ENCODE data around the gene ZC3H10.
"Not testable (repeated sequence)": the region's sequence is repeated elsewhere in the genome, so short reads cannot be mapped to it uniquely, and the experiment has no call there.

ZC3H10 gene

GRCh38 chr12:56154818-56155217, 36.8 kb downstream of the ZC3H10 start:
- DNase-seq (ENCODE audit: low read depth): no peak

DNA sequence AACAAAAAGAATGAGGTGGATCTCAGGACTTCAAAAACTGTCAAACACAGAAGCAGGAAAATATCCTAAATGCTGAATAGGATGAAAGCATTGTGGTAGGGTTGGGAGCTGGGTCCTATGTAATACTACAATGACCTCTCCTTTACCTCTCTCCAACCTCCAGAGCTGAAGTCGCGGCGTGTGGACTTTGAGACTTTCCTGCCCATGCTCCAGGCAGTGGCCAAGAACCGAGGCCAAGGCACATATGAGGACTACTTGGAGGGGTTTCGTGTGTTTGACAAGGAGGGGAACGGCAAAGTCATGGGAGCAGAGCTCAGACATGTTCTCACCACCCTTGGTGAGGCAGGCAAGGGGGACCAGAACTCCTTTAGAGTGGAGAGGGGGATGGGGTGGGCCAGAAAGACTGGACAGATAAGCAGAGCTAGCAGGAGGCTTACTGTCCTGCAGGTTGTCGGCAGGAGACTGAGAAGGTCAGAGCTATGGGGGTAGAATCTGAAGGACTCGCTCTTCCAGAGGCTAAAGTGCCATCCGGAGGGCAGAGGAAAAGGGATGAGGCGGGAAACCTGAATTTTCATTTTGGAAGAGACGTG, 37.3 kb downstream of the ZC3H10 start:
- DNase-seq (ENCODE audit: low read depth): no peak

DNA sequence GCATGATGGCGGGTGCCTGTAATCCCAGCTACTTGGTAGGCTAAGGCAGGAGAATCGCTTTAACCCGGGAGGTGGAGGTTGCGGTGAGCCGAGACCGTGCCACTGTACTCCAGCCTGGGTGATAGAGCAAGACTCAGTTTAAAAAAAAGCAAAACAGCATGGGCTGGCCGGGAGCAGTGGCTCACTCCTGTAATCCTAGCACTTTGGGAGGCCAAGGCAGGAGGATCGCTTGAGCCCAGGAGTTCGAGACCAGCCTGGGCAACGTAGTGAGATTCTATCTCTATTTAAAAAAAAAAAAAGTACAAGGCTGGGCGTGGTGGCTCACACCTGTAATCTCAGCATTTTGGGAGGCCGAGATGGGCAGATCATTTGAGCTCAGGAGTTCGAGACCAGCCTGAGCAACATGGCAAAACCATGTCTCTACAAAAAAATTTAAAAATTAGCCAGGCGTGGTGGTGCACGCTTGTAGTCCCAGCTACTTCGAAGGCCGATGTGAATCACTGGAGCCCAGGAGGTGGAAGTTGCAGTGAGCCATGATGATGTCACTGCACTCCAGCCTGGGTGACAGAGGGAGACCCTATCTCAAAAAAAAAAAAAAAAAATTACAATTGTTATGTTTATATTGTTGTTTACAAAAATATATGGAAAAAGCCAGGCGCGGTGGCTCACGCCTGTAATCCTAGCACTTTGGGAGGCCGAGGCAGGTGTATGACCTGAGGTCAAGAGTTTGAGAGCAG, 38.6 kb downstream of the ZC3H10 start:
- DNase-seq (ENCODE audit: low read depth): not testable (repeated sequence)

DNA sequence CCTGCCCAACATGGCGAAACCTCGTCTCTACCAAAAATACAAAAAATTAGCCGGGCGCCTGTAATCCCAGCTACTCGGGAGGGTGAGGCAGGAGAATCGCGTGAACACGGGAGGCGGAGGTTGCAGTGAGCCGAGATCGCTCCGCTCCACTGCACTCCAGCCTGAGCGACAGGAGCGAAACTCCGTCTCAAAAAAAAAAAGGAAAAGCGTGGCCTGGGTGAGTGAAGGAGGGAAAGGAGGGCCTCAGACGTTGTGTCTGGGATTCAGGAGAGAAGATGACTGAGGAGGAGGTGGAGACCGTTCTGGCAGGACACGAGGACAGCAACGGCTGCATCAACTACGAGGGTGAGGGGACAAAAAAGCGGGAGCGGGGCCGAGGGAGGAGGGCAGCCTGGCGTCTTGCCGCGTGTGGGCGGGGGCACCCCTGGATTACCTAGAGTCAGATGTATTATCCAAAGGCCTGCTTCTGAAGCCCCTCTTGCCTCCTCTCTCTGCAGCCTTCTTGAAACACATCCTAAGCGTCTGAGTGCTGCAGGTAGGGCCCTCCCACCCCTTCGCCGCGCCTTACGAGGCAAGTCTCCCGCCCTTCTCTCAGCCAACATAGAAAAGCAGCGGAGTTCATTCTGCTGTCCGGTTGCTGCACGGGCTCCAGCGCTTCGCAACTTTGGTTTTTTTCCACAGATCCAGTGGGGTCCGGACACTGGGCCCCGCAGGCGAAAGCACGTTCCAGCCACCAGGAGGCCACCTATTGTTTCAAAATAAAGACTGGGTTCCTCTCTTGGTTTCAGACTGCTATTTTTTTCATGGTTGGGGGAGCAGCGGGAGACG, 39.3 kb downstream of the ZC3H10 start:
- peak; percentile 84 for DNase-seq (ENCODE audit: low read depth)

- peak; percentile 98 for DNase-seq (ENCODE audit: low read depth)
These were observed 40.2 kb downstream of the ZC3H10 start, which contains the start of gene MYL6 for GRCh38 chr12:56158029-56158925. Gene MYL6, plus strand, starts transcription at chr12:56158359. Its CDS starts 43 bp downstream, at chr12:56158402.

DNA sequence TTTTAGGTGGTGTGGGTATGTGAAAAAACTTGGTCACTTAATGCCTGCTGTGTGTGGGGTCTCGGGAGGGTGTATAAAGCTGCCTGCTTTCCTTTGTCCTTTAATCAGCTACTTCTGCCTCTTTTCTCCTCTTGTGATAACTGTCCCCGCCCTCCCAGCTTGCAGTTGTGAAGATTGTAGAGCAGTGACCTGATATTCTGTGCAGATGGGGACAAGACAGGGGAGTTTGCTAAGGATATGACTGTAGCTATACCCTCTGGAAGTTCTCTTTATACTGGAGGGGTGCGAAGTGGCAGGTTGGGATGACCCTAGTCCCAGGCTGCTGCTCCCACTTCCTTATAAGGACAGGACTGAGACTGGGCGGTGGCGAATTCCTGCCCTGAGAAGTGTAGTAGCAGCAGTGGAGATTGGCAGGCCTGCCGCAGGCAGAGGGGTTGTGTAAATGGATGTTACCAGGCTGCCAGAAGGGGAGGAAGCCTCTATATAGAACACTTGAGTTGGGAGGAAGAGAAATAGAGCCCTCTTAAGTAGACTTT, 40.9 kb downstream of the ZC3H10 start:
- peak; percentile 73 for DNase-seq (ENCODE audit: low read depth)

- no peak for DNase-seq (ENCODE audit: low read depth)
These were observed 41.6 kb downstream of the ZC3H10 start for GRCh38 chr12:56159482-56160192.

- peak; percentile 54 for DNase-seq (ENCODE audit: low read depth)
These were observed 42.2 kb downstream of the ZC3H10 start for GRCh38 chr12:56160193-56160763.

GRCh38 chr12:56160894-56161689, 43.0 kb downstream of the ZC3H10 start:
- no peak for DNase-seq (ENCODE audit: low read depth)

DNA sequence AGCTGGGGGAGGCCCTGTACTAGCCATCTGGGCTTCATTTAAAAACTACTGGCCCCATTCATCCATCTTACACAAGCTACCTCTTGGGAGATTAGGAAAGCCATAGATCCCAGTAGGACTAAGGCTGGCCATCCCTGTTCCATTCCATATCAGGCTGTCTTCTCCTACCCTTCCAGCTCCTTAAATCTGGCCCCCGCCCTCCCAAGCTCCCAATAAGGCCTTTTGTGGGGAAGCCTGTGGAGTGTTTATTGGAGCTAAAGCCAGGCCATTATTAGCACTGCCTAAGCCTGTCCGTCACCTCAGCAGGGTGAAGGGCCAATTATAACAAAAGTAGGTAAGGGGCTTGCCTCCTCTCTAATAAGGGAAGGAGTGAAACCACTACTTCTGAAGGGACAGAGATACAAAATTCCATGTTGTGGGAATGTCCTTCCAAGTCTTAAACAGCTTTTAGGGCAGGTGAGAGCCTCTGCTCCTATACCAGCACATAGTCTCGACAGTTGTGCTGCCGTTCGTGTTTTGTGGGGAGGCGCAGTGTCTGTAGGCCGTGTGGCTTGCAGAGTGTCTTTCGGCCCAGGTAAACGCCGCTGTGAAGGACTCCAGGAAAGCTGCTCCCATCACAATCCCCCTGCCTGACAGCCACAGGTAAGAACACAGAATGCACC, 43.8 kb downstream of the ZC3H10 start:
- DNase-seq (ENCODE audit: low read depth): no peak

DNA sequence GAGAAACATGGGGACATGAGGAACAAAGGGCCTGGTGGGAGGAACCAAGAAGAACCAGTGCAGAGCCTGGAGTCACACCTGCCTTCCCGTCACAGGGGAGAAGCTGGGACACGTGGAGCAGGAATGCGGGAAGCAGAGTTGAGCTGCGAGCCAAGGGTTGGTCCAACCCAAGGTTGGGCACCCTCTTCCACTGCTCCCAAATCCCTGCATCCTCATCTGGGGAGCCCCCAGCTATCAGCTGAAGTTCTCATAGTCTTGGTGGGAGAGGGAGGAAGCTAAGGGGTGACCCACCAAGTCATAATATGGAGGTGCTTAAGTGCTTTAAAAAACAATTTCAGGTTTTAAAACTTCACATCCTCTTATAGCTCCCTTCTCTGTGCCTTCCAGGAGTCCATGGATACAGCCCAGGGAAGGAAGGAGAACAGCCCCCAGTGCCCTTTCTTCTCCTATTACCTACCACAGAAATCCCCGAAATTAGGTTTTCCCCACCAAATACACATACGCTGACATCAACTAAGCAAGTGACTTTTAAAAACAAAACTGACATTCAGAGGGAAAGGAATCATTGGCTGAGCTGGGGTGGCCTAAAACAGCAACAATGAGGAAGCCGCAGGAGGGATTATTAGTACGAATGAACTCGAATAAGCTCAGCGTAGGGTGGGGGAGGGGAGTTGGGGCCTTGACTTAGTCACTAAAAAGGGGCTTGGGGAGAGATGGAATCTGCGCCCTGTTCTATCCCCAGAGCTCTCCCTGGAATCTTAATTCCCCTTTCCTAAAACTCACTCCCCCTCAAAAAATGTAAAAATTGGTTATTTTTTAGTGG, 44.6 kb downstream of the ZC3H10 start:
- DNase-seq (ENCODE audit: low read depth): peak; percentile 54

DNA sequence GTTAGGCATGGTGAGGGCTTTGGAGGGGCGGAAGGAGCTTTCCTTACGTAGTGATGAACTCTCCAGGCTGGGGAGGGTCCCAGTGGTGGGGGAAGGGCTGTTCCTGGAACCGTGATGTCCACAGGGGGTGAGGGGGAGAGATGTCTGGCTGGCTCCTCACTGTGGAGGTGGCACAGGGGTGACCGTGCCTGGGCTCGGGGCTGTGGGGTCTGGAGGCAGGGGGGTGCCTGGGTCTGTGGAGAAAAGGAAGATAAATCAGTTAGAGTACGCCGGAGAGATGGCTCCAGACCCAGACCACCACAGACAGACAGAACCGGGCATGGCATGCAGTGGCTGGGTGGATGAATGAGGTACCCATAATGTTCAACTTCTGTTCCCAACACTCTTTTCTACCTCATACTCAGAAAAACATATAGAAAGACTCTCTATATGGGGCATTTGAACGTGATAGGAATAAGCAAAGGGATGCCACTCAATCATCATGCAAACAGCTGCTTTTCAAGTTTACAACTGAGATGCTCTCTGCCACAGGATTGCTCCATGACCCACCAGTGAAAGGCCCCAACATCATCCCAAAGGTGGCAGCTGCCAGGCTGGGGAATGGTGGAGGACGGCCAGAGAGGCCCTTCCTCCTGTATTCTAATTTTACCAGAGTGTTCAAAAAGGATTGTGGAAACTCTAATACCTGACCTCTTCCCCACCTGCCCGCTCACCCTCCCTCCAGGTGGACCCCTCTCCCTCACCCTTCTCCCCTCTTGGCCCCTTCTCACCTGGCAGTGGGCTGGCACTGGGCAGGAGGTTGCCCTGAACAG, 45.7 kb downstream of the ZC3H10 start:
- no peak for DNase-seq (ENCODE audit: low read depth)

DNA sequence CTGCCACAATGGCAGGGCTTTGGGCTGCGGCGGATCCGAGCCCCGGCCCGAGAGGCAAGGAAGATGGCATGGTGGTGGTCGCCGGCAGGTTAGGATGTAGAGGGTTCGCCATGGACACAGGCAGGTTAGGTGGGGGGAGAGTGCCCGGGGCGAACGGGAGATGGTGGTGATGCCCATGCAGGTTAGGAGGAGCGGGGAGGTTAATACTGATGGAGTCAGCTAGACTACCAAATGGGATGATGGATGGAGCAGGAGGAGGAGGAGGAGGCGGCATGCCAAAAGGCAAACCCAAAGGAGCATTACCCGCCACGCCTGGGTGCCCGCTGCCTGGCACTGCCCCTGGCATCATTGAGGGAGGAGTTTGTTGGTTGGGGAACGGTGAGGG, 46.3 kb downstream of the ZC3H10 start:
- no peak for DNase-seq (ENCODE audit: low read depth)

- no peak for DNase-seq (ENCODE audit: low read depth)
These were observed 47.3 kb downstream of the ZC3H10 start for GRCh38 chr12:56165369-56165768.

- DNase-seq (ENCODE audit: low read depth): no peak
These were observed 51.2 kb downstream of the ZC3H10 start for GRCh38 chr12:56169229-56169759.

DNA sequence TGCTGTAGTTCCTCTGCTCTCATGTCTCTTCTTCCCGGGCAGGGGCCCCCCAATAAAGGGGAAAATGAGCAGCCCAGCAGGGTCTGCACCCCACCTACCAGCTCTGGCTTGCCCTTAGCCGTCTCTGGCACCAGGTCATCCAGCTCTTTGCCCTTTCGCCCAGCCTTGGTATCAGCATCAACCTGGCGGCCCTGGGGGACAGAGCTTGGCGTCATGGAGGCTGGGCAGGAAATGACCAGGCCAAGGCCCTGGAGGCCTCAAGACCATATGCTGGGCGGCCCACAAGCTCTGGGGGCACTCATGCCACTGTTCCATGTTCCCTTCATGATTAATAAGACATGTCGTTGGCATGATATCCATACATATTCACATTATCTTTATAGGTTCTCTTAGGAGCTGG, 54.8 kb downstream of the ZC3H10 start:
- DNase-seq (ENCODE audit: low read depth): no peak

All from iris pigment epithelial cell (primary cell).